Vein endothelial cell (primary cell): ENCODE measurements around the gene HLA-A. TPM values are rescaled to one million over a fixed set of nuclear protein-coding genes. Genes with fewer than 3 reads are reported as not detected.

ENCODE experiments used
- small RNA-seq: library from RNA; depleted of rRNA; stranded (forward); fragments of <200 nt; gene quantifications from one replicate; pipeline ENCODE3, GENCODE V24; 2012
- total RNA-seq: library from RNA; depleted of rRNA; stranded (reverse); fragments of >200 nt; gene quantifications from 2 replicates; pipeline ENCODE4 v1.2.3, GENCODE V29; 2012

HLA-A gene
- total RNA-seq = 216 and 332 TPM in 2 replicates

DNA sequence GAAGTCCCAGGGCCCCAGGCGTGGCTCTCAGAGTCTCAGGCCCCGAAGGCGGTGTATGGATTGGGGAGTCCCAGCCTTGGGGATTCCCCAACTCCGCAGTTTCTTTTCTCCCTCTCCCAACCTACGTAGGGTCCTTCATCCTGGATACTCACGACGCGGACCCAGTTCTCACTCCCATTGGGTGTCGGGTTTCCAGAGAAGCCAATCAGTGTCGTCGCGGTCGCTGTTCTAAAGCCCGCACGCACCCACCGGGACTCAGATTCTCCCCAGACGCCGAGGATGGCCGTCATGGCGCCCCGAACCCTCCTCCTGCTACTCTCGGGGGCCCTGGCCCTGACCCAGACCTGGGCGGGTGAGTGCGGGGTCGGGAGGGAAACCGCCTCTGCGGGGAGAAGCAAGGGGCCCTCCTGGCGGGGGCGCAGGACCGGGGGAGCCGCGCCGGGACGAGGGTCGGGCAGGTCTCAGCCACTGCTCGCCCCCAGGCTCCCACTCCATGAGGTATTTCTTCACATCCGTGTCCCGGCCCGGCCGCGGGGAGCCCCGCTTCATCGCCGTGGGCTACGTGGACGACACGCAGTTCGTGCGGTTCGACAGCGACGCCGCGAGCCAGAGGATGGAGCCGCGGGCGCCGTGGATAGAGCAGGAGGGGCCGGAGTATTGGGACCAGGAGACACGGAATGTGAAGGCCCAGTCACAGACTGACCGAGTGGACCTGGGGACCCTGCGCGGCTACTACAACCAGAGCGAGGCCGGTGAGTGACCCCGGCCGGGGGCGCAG is at the start of gene HLA-A:
Gene HLA-A (plus strand): TSS at position 258 of the 778 bp plus-strand sequence. CDS start 22 bp downstream, at position 280.

Small RNA genes lying within 50 kb of the gene (small RNA-seq; reads per million reads assigned to genes)
- not detected for gene HLA-U

Other genes starting within 250 kb of the HLA-A start
- gene HLA-F, start 219.1 kb upstream of the HLA-A start, total RNA-seq = 0.98 and 5.7 TPM in 2 replicates
- gene HLA-G, start 114.7 kb upstream of the HLA-A start, total RNA-seq = not detected in 2 replicates
- gene POLR1H, start 118.7 kb downstream of the HLA-A start, total RNA-seq = 19.9 and 28.7 TPM in 2 replicates
- gene PPP1R11, start 124.7 kb downstream of the HLA-A start, total RNA-seq = 34.6 and 35.3 TPM in 2 replicates
- not detected in 2 replicates for gene RNF39, start 133.2 kb downstream of the HLA-A start, total RNA-seq
- gene TRIM31, start 170.6 kb downstream of the HLA-A start, total RNA-seq = not detected in 2 replicates
- gene TRIM40, start 193.6 kb downstream of the HLA-A start, total RNA-seq = not detected in 2 replicates
- gene TRIM10, start 218.7 kb downstream of the HLA-A start, total RNA-seq = not detected in 2 replicates
- not detected in 2 replicates for gene TRIM15, start 221.0 kb downstream of the HLA-A start, total RNA-seq